ENCODE results near the gene ZFYVE21.

GRCh38 chr14:103732868-103733620 lies 17.4 kb downstream of the ZFYVE21 start:
- TF ChIP-seq CTCF (IDR thresholded peaks at IDR 0.05; ENCODE audit: low read depth, low read length, poor library complexity, severe bottlenecking) (no peak), EZH2phosphoT487 (IDR thresholded peaks at IDR 0.05; ENCODE audit: borderline replicate concordance, low read length) (no peak)

All from DOHH2 (cell line).